Spleen (tissue), 7 donors: ENCODE measurements around the gene KLF7.

Experiments
- CTCF ChIP-seq, 11 experiments: fragments of 200-600 bp in 7 of 11; fragments of 450-650 bp in 4 of 11; sonication (generic) in 4 of 11; IDR thresholded peaks in 8 of 11; conservative IDR thresholded peaks in 3 of 11; 1 replicate in 7 of 11; 2 replicates in 4 of 11; pipeline versions ENCODE4 v1.4.0 to v1.8.0; 2016 to 2021; ENCODE audit warnings: antibody characterized with exemption in 11 of 11, inconsistent platforms in 4 of 11, mild to moderate bottlenecking in 1 of 11
- POLR2A ChIP-seq, 3 donors: fragments of 450-650 bp; IDR thresholded peaks; one replicate each; pipeline ENCODE4 v1.5.1; 2017; ENCODE audit warnings: antibody characterized with exemption in 3 of 3, mild to moderate bottlenecking in 1 of 3
- POLR2AphosphoS5 ChIP-seq, 3 donors: sonication (generic); formaldehyde crosslinking; IDR thresholded peaks; one replicate each; pipeline ENCODE4 v1.5.1; 2017; ENCODE audit warnings: antibody characterized with exemption in 3 of 3
- donor health status: DM: no; HTN: no; CAD: no; lungs with moderate emphysema.
- donor health status: DM: no; HTN: no; CAD: no.
- donor health status: DM: no; HTN: no; CAD: no.

- no peak for TF ChIP-seq CTCF (IDR thresholded peaks at IDR 0.05 in 8 of 11, conservative IDR thresholded peaks at IDR 0.05 in 3 of 11)
- no peak for TF ChIP-seq POLR2A (IDR thresholded peaks at IDR 0.05)
- TF ChIP-seq POLR2AphosphoS5 (IDR thresholded peaks at IDR 0.05): no peak
Measured at GRCh38 chr2:207132019-207132418, 33.7 kb downstream of the KLF7 start.
